Vagina (tissue), 2 donors: ENCODE data around the gene CAPN2.

Experiments used
- CTCF ChIP-seq, 3 experiments: fragments of 450-650 bp in 2 of 3; fragments of 200-600 bp in 1 of 3; sonication (generic) in 1 of 3; IDR thresholded peaks; one replicate each; pipeline ENCODE4 v1.5.1; 2017 to 2019; ENCODE audit warnings: antibody characterized with exemption in 3 of 3, mild to moderate bottlenecking in 2 of 3, moderate library complexity in 2 of 3
- POLR2A ChIP-seq, 2 donors: fragments of 450-650 bp; IDR thresholded peaks; one replicate each; pipeline ENCODE4 v1.6.1; 2017; ENCODE audit warnings: antibody characterized with exemption in 2 of 2, mild to moderate bottlenecking in 2 of 2, moderate library complexity in 2 of 2
- POLR2AphosphoS5 ChIP-seq, 2 donors: sonication (generic); formaldehyde crosslinking; IDR thresholded peaks; one replicate each; pipeline ENCODE4 v1.9.0; 2017; ENCODE audit warnings: antibody characterized with exemption in 2 of 2, mild to moderate bottlenecking in 2 of 2, low read depth in 1 of 2; ENCODE audit not compliant: insufficient read depth in 1 of 2

DNA sequence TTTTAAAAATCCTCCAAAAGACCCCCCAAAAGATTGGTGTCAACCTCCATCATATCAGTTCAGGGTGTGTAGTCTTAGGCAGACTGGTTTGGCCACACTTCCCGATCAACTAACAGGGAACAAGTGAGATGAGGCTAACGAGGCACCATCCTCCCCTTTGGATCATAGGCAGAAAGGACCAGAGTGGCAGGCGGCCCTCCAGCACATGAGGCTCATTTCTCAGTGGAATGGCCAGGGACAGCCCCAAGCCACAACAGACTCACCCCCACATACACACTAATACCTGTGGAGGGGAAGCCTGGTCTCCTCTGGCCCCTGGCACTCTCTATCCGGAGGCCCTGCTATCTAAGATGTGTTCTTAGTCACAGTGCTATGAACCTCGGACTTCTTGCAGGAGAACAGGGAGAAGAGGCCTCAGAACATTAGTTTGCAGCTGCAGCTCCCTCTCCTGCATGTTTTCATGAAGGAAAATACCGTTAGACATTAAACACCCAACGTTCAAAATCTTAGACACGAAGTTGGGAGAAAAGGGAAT lies 17.3 kb upstream of the CAPN2 start:
- TF ChIP-seq POLR2A (IDR thresholded peaks at IDR 0.05) (no peak), CTCF (IDR thresholded peaks at IDR 0.05) (no peak), POLR2AphosphoS5 (IDR thresholded peaks at IDR 0.05; ENCODE audit: insufficient read depth in 1 of 2, low read depth in 1 of 2) (no peak)
